SK-N-SH (cell line): ENCODE measurements around the gene ERCC5.

ENCODE experiments used
- CHD2 ChIP-seq: fragments of 150-350 bp; IDR thresholded peaks from 2 replicates; pipeline ENCODE4 v1.6.1; 2018; ENCODE audit warnings: low read length; ENCODE audit not compliant: partially characterized antibody
- CTCF ChIP-seq: fragments of 200-600 bp; sonication (generic); IDR thresholded peaks from 2 replicates; pipeline ENCODE4 v1.6.1; 2017; ENCODE audit warnings: antibody characterized with exemption, mild to moderate bottlenecking, moderate library complexity
- EP300 ChIP-seq, 2 experiments: IDR thresholded peaks; 2 replicates each; pipeline versions ENCODE4 v1.4.0 to v1.6.1; 2012; ENCODE audit warnings: borderline replicate concordance in 1 of 2, low read depth in 1 of 2, low read length in 1 of 2
- FOXM1 ChIP-seq: IDR thresholded peaks from 2 replicates; pipeline ENCODE4 v1.4.0; 2012; ENCODE audit warnings: low read depth, mild to moderate bottlenecking
- MAX ChIP-seq: IDR thresholded peaks from 2 replicates; pipeline ENCODE4 v1.4.0; 2012; ENCODE audit warnings: low read depth
- MEF2A ChIP-seq: IDR thresholded peaks from 2 replicates; pipeline ENCODE4 v1.4.0; 2012; ENCODE audit warnings: low read depth, borderline replicate concordance
- RFX5 ChIP-seq: IDR thresholded peaks from 2 replicates; pipeline ENCODE4 v1.6.1; 2012; ENCODE audit warnings: mild to moderate bottlenecking, improper control_type of control experiment, low read length
- RXRA ChIP-seq: IDR thresholded peaks from 2 replicates; pipeline ENCODE4 v1.4.0; 2012; ENCODE audit warnings: low read depth, mild to moderate bottlenecking, borderline replicate concordance
- SIN3A ChIP-seq: IDR thresholded peaks from 2 replicates; pipeline ENCODE4 v1.6.1; 2012; ENCODE audit warnings: low read depth, mild to moderate bottlenecking, low read length, moderate library complexity, borderline replicate concordance
- TCF12 ChIP-seq: IDR thresholded peaks from 2 replicates; pipeline ENCODE4 v1.4.0; 2012
- USF2 ChIP-seq: fragments of 150-350 bp; IDR thresholded peaks from 2 replicates; pipeline ENCODE4 v1.6.1; 2017; ENCODE audit warnings: antibody characterized with exemption, low read length, low read depth, borderline replicate concordance
- TF ChIP-seq, protein P1 (sequence below): IDR thresholded peaks from 2 replicates; pipeline ENCODE4 v1.4.0; 2012; ENCODE audit warnings: low read depth, borderline replicate concordance
- TF ChIP-seq, protein P2 (sequence below): IDR thresholded peaks from 2 replicates; pipeline ENCODE4 v1.6.1; 2012; ENCODE audit warnings: mild to moderate bottlenecking, low read depth, low read length, moderate library complexity

GRCh38 chr13:102900193-102900608, 54.4 kb downstream of the ERCC5 start:
- TF ChIP-seq SIN3A (no peak), CTCF (no peak), FOXM1 (no peak), MEF2A (no peak), RFX5 (no peak), USF2 (no peak), EP300 (IDR thresholded peaks at IDR 0.05; ENCODE audit: borderline replicate concordance in 1 of 2, low read depth in 1 of 2, low read length in 1 of 2) (no peak), CHD2 (no peak), RXRA (no peak), MAX (no peak), TCF12 (no peak)
- TF ChIP-seq, protein P1, sequence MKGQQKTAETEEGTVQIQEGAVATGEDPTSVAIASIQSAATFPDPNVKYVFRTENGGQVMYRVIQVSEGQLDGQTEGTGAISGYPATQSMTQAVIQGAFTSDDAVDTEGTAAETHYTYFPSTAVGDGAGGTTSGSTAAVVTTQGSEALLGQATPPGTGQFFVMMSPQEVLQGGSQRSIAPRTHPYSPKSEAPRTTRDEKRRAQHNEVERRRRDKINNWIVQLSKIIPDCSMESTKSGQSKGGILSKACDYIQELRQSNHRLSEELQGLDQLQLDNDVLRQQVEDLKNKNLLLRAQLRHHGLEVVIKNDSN: no peak
- TF ChIP-seq, protein P2, sequence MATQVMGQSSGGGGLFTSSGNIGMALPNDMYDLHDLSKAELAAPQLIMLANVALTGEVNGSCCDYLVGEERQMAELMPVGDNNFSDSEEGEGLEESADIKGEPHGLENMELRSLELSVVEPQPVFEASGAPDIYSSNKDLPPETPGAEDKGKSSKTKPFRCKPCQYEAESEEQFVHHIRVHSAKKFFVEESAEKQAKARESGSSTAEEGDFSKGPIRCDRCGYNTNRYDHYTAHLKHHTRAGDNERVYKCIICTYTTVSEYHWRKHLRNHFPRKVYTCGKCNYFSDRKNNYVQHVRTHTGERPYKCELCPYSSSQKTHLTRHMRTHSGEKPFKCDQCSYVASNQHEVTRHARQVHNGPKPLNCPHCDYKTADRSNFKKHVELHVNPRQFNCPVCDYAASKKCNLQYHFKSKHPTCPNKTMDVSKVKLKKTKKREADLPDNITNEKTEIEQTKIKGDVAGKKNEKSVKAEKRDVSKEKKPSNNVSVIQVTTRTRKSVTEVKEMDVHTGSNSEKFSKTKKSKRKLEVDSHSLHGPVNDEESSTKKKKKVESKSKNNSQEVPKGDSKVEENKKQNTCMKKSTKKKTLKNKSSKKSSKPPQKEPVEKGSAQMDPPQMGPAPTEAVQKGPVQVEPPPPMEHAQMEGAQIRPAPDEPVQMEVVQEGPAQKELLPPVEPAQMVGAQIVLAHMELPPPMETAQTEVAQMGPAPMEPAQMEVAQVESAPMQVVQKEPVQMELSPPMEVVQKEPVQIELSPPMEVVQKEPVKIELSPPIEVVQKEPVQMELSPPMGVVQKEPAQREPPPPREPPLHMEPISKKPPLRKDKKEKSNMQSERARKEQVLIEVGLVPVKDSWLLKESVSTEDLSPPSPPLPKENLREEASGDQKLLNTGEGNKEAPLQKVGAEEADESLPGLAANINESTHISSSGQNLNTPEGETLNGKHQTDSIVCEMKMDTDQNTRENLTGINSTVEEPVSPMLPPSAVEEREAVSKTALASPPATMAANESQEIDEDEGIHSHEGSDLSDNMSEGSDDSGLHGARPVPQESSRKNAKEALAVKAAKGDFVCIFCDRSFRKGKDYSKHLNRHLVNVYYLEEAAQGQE: no peak
